ENCODE data around the gene CAMSAP2. TPM values are rescaled to one million over a fixed set of nuclear protein-coding genes. Genes with fewer than 3 reads are reported as not detected.

CAMSAP2 gene
- total and polyA plus RNA-seq, 2 donors (not counting 3 experiments of a cell fraction or from before 2014, with no cell fraction given): 6.7 to 45.5 TPM

DNA sequence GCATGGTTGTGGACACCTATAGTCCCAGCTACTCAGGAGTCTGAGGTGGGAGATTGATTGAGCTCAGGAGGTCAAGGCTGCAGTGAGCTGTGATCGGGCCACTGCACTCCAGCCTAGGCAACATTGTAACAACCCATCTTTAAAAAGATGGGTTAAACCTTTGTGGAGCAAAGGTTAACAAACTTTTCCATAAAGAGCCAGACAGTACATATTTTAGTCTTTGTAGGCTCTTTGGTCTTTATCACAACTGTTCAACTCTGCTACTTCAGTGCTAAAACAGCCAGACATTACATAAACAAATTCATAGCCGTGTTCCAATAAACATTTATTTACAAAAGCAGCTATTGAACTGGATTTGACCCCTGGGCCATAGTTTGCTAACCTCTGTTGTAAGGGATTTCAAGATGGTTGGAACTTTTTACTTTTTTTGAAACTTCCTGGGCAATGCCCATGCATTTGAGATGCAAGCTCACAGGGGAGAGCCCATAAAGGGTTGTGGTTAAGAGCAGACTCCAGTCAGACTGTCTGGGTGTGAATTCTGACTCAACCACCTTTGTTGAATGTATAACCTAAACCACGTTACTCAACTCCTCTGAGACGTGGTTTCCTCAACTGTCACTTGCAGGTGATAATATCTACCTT is 166.8 kb downstream of the CAMSAP2 start:
- no peaks in the 10 kb centered on the region for H3K4me1 ChIP-seq (ENCODE audit: control insufficient read depth, extremely low read depth, insufficient read depth, low read length)
- intact Hi-C loops (cut with micrococcal nuclease) (no loop called here), dilution Hi-C loops (cut with MboI; ENCODE audit: extremely low pct_ligation_motif_present, low sequenced_read_pairs) (no loop called here)
- no peak overlapping the region for H3K27ac ChIP-seq (ENCODE audit: insufficient read depth, low read depth, low read length)
- TF ChIP-seq GATA2 (IDR thresholded peaks at IDR 0.05; ENCODE audit: insufficient read depth, insufficient read length, low read depth, low read length): no peak
- no peak for TF ChIP-seq POLR2AphosphoS5 (IDR thresholded peaks at IDR 0.05; ENCODE audit: insufficient read depth, low read depth, low read length)
- TF ChIP-seq JUN (IDR thresholded peaks at IDR 0.05; ENCODE audit: borderline replicate concordance, insufficient read depth, insufficient read length, low read depth): no peak
- no peak overlapping the region for H3K4me3 ChIP-seq (replicated peaks in 1 of 3; ENCODE audit: insufficient read depth in 1 of 3, low read depth in 1 of 3, low read length in 3 of 3)
- no peak overlapping the region for H3K4me2 ChIP-seq (ENCODE audit: insufficient read depth, low read length)
- no peak for FAIRE-seq
- POLR2A ChIA-PET: no interaction called here
- no TSS peak for BruUV-seq (replicated peaks)
- H3K27me3 ChIP-seq (ENCODE audit: control insufficient read depth in 2 of 2, insufficient read depth in 2 of 2, low read length in 2 of 2): peaks cover 0 to 3% of the 10 kb centered on the region in 2 experiments
- H3K9me1 ChIP-seq (replicated peaks; ENCODE audit: control insufficient read depth, extremely low read depth, insufficient read depth, low read length): no peaks in the 10 kb centered on the region
- H3K9me3 ChIP-seq (replicated peaks; ENCODE audit: control insufficient read depth, insufficient read depth, low read length): no peaks in the 10 kb centered on the region
- H2AFZ ChIP-seq (ENCODE audit: low read depth, low read length): no peak overlapping the region
- H3K9ac ChIP-seq (replicated peaks; ENCODE audit: extremely low read depth, insufficient read depth, low read length): no peak overlapping the region
- no peaks in the 10 kb centered on the region for H3K79me2 ChIP-seq (ENCODE audit: control insufficient read depth, insufficient read depth, low read length)
- no peaks in the 10 kb centered on the region for H4K20me1 ChIP-seq (replicated peaks; ENCODE audit: control insufficient read depth, extremely low read depth, insufficient read depth, low read length)
- no peak for DNase-seq (ENCODE audit: low read depth, low spot score)
- CTCF ChIA-PET: interaction anchor here (1.4 kb wide), 1 partner anchor 17 kb away, joined by 4 read pairs; no protein-coding TSS in a partner anchor
- no peaks in the 10 kb centered on the region for H3K36me3 ChIP-seq (ENCODE audit: control insufficient read depth in 2 of 2, extremely low read depth in 1 of 2, insufficient read depth in 2 of 2, low read length in 2 of 2)

DNA sequence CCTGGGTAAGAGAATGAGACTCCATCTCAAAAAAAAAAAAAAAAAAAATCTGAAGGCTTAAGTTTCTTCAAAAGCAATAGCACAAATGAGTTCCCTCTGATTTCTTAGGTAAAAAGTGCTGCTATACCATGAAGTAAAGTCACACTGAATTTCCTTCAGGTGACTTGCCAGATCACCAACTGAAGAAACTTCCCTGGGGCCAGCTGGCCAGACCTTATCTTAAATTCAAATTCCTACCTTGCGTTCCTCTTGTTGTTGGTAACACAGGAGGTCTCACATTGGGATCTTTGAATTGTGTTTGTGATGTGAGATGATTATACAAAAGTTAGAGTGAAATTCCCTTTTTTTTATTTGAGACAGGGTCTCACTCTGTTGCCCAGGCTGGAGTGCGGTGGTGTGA is 167.8 kb downstream of the CAMSAP2 start:
- Histone ChIP-seq H3K79me2 (ENCODE audit: control insufficient read depth, insufficient read depth, low read length) (no peaks in the 10 kb centered on the region), H3K9me1 (replicated peaks; ENCODE audit: control insufficient read depth, extremely low read depth, insufficient read depth, low read length) (no peaks in the 10 kb centered on the region), H3K9me3 (replicated peaks; ENCODE audit: control insufficient read depth, insufficient read depth, low read length) (no peaks in the 10 kb centered on the region), H3K4me1 (ENCODE audit: control insufficient read depth, extremely low read depth, insufficient read depth, low read length) (no peaks in the 10 kb centered on the region), H3K4me3 (replicated peaks in 1 of 3; ENCODE audit: insufficient read depth in 1 of 3, low read depth in 1 of 3, low read length in 3 of 3) (no peak overlapping the region), H3K4me2 (ENCODE audit: insufficient read depth, low read length) (no peak overlapping the region), H2AFZ (ENCODE audit: low read depth, low read length) (no peak overlapping the region), H3K27me3 (ENCODE audit: control insufficient read depth in 2 of 2, insufficient read depth in 2 of 2, low read length in 2 of 2) (peaks cover 0 to 3% of the 10 kb centered on the region in 2 experiments), H3K27ac (ENCODE audit: insufficient read depth, low read depth, low read length) (no peak overlapping the region), H4K20me1 (replicated peaks; ENCODE audit: control insufficient read depth, extremely low read depth, insufficient read depth, low read length) (no peaks in the 10 kb centered on the region), H3K36me3 (ENCODE audit: control insufficient read depth in 2 of 2, extremely low read depth in 1 of 2, insufficient read depth in 2 of 2, low read length in 2 of 2) (no peaks in the 10 kb centered on the region), H3K9ac (replicated peaks; ENCODE audit: extremely low read depth, insufficient read depth, low read length) (no peak overlapping the region)
- ChIA-PET POLR2A (no interaction called here), CTCF (interaction anchor here (0.8 kb wide), 1 partner anchor 65 kb away, joined by 3 read pairs; no protein-coding TSS in a partner anchor)
- FAIRE-seq (no peak), DNase-seq (ENCODE audit: low read depth, low spot score) (no peak)
- TF ChIP-seq EZH2 (IDR thresholded peaks at IDR 0.05; ENCODE audit: borderline replicate concordance, low read depth, low read length, severe bottlenecking) (no peak), GATA2 (IDR thresholded peaks at IDR 0.05; ENCODE audit: insufficient read depth, insufficient read length, low read depth, low read length) (no peak), POLR2A (IDR thresholded peaks at IDR 0.05; ENCODE audit: low read depth, low read length) (no peak), POLR2AphosphoS5 (IDR thresholded peaks at IDR 0.05; ENCODE audit: insufficient read depth, low read depth, low read length) (no peak), FOS (IDR thresholded peaks at IDR 0.05; ENCODE audit: borderline replicate concordance, insufficient read depth, low read length) (no peak), MYC (IDR thresholded peaks at IDR 0.05; ENCODE audit: low read depth, low read length) (no peak), JUN (IDR thresholded peaks at IDR 0.05; ENCODE audit: borderline replicate concordance, insufficient read depth, insufficient read length, low read depth) (no peak)
- TF ChIP-seq, protein P1, sequence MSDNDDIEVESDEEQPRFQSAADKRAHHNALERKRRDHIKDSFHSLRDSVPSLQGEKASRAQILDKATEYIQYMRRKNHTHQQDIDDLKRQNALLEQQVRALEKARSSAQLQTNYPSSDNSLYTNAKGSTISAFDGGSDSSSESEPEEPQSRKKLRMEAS (IDR thresholded peaks at IDR 0.05; ENCODE audit: insufficient read depth, insufficient read length): no peak
- TF ChIP-seq, protein P2, sequence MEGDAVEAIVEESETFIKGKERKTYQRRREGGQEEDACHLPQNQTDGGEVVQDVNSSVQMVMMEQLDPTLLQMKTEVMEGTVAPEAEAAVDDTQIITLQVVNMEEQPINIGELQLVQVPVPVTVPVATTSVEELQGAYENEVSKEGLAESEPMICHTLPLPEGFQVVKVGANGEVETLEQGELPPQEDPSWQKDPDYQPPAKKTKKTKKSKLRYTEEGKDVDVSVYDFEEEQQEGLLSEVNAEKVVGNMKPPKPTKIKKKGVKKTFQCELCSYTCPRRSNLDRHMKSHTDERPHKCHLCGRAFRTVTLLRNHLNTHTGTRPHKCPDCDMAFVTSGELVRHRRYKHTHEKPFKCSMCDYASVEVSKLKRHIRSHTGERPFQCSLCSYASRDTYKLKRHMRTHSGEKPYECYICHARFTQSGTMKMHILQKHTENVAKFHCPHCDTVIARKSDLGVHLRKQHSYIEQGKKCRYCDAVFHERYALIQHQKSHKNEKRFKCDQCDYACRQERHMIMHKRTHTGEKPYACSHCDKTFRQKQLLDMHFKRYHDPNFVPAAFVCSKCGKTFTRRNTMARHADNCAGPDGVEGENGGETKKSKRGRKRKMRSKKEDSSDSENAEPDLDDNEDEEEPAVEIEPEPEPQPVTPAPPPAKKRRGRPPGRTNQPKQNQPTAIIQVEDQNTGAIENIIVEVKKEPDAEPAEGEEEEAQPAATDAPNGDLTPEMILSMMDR (IDR thresholded peaks at IDR 0.05; ENCODE audit: extremely low read depth in 1 of 2, insufficient read depth in 1 of 2, low read depth in 1 of 2, low read length in 2 of 2): no peak
- no TSS peak for BruUV-seq (replicated peaks)
- intact Hi-C loops (cut with micrococcal nuclease): no loop called here
- dilution Hi-C loops (cut with MboI; ENCODE audit: extremely low pct_ligation_motif_present, low sequenced_read_pairs): no loop called here

All from endothelial cell of umbilical vein (primary cell).